Measurements from ENCODE around the gene CDC42EP3. TPM values are rescaled to one million over a fixed set of nuclear protein-coding genes. Genes with fewer than 3 reads are reported as not detected.

CDC42EP3 gene, protein sequence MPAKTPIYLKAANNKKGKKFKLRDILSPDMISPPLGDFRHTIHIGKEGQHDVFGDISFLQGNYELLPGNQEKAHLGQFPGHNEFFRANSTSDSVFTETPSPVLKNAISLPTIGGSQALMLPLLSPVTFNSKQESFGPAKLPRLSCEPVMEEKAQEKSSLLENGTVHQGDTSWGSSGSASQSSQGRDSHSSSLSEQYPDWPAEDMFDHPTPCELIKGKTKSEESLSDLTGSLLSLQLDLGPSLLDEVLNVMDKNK
- polyA plus RNA-seq, result 1 to 10 TPM; 2.0 to 6.0 TPM

DNA sequence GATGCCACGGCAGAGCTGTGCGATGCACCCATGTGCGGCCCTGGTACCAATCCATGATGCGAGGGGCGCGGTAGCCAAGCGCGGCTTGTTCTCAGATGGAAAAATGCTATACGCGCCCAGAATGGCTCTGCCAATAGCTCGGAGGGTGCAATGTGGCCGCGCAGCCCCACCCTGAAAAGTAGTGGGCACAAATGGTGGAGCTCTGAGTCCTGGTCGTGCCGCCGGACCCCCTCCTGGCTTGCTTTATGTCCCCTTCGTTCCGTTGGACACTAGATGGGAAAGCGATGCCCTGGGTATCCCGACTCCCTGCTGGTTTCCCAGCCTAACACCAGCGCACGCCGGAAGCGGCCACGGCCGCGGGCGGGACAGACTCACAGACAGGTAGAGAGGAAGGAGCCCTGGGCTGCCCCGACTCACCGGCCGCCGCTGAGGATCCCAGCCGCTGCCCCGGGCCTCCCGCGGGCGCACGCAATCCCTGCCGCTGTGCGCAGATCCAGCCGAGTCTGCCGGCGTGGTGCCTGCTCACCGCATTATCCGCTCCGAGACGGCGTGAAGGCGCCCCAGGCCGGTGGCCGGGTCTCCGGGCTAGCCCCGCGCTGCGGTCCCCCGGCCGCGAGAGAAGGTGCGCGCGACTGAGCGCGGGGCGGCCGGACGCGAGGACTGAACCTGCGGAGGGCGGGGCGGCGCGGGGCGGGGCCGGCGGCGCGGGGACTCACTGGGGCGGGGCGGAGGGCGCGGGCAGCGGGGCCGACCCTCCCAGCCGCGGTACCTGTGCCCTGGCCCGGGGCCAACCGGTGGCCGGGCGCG, at the start of gene CDC42EP3:
Gene CDC42EP3 (minus strand): TSS at position 634 of the 807 bp plus-strand sequence. CDS start 25,055 bp downstream, outside the sequence.
- WGBS, 2 donors, result 0 to 1% methylated on average over 73 to 90 of the region's 90 CpGs
- Histone ChIP-seq H3K36me3 (ENCODE audit: control insufficient read depth in 2 of 2, insufficient read depth in 2 of 2, low read length in 1 of 2) (no peaks in the 10 kb centered on the region), H3K4me1 (ENCODE audit: control insufficient read depth in 2 of 2, insufficient read depth in 2 of 2, low read length in 1 of 2) (peaks cover 0 to 6% of the 10 kb centered on the region in 2 donors), H3K9me3 (ENCODE audit: control insufficient read depth in 2 of 2, insufficient read depth in 1 of 2, low read depth in 1 of 2, low read length in 1 of 2) (no peaks in the 10 kb centered on the region), H3K27ac (ENCODE audit: low read depth in 2 of 2, low read length in 1 of 2) (peak within 1 kb of the TSS; percentile 79 to 83), H3K4me3 (ENCODE audit: low read depth in 1 of 2, low read length in 2 of 2) (peak within 1 kb of the TSS; percentile 49 to 72), H3K27me3 (ENCODE audit: control insufficient read depth in 1 of 2, insufficient read depth in 2 of 2, low read length in 2 of 2) (no peaks in the 10 kb centered on the region)

DNA sequence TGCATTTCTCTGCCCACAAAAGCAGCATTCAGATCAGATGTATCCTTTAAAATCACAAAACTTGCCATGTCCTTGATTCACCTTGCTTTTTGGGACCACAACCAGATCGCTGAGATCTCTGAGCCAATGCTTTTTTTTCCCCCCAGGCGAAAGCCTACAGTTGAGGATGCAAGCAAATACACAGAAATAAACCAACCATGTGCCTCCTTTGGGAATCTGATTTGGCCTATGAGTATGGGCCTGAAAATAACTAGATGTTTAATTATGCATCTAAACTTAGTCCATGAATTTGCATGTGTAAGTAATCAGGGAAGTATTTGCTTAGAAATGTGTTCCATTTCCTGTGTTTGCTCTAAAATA, 49.7 kb upstream of the CDC42EP3 start:
- WGBS, 2 donors, result 82 to 93% methylated on average over 2 of the region's 2 CpGs
- H3K4me1 ChIP-seq (ENCODE audit: control insufficient read depth in 2 of 2, insufficient read depth in 2 of 2, low read length in 1 of 2), result no peaks in the 10 kb centered on the region
- no peaks in the 10 kb centered on the region for H3K9me3 ChIP-seq (ENCODE audit: control insufficient read depth in 2 of 2, insufficient read depth in 1 of 2, low read depth in 1 of 2, low read length in 1 of 2)
- H3K27me3 ChIP-seq (ENCODE audit: control insufficient read depth in 1 of 2, insufficient read depth in 2 of 2, low read length in 2 of 2), result no peaks in the 10 kb centered on the region
- H3K36me3 ChIP-seq (ENCODE audit: control insufficient read depth in 2 of 2, insufficient read depth in 2 of 2, low read length in 1 of 2), result no peaks in the 10 kb centered on the region
- H3K4me3 ChIP-seq (ENCODE audit: low read depth in 1 of 2, low read length in 2 of 2), result no peak overlapping the region
- no peak overlapping the region for H3K27ac ChIP-seq (ENCODE audit: low read depth in 2 of 2, low read length in 1 of 2)

DNA sequence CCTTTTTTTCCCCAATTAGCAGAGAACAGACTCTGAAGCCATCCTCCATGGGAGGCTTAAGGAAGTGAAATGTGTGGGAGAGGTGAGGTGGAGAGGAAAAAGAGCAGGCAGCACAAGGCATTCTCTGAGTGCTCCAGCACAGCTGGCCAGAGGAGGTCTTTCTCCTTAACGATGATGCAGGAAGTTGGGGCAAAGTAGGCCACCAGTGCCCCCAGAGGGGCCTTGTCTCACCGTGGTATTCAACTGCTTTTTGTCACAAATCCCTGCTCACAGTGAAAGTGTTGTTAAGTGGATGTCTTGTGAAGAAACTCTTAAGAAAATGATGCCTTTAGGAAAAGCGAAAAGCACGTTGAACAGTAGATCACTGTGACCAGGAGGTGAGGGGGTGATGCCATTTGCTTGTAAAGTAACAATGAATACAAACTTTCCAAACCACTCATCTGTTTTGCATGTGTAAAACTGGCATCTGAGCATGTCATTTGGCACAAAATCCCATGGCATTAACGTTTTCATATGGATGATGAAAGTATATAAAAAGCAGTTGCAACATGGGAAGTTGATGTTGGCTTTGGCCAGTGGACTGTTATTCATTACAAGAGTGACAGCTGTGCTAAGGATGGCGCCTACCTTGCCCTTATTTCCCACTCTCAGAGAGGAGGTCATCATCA, 49.2 kb upstream of the CDC42EP3 start:
- H3K4me1 ChIP-seq (ENCODE audit: control insufficient read depth in 2 of 2, insufficient read depth in 2 of 2, low read length in 1 of 2), result no peaks in the 10 kb centered on the region
- H3K27me3 ChIP-seq (ENCODE audit: control insufficient read depth in 1 of 2, insufficient read depth in 2 of 2, low read length in 2 of 2), result no peaks in the 10 kb centered on the region
- no peaks in the 10 kb centered on the region for H3K36me3 ChIP-seq (ENCODE audit: control insufficient read depth in 2 of 2, insufficient read depth in 2 of 2, low read length in 1 of 2)
- no peak overlapping the region for H3K27ac ChIP-seq (ENCODE audit: low read depth in 2 of 2, low read length in 1 of 2)
- no peaks in the 10 kb centered on the region for H3K9me3 ChIP-seq (ENCODE audit: control insufficient read depth in 2 of 2, insufficient read depth in 1 of 2, low read depth in 1 of 2, low read length in 1 of 2)
- 63 to 65% methylated on average over 6 of the region's 6 CpGs for WGBS, 2 donors
- no peak overlapping the region for H3K4me3 ChIP-seq (ENCODE audit: low read depth in 1 of 2, low read length in 2 of 2)

DNA sequence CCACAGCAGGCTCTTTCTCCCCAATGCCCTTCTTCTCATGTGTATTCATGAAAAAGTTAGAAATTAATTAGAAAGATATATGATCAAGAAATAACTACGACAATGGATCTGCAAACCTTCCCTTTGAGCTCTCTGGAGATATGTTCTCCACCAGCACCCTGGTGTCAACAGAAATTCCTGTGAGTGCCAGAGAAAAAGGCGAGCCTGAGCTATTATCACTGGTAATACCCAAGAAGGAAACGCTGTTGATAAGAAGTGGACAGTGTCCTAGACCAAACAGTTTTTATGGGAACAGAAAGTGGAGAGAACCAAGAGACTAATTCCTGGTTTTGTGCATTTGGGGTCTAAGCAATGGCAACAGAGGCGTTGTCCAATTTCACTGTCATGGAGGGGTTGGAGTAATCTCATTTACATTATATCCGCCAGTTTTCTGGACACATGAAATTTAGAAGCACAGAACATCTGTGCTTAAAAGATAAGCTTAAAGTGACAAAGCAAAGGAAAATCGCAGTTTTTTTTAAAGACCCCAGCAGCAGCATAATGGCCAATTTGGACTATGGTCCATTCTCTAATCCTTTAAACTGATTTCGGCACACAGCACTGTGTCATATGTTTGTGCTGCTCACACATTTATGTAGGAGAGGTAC, 47.2 kb upstream of the CDC42EP3 start:
- no peaks in the 10 kb centered on the region for H3K4me1 ChIP-seq (ENCODE audit: control insufficient read depth in 2 of 2, insufficient read depth in 2 of 2, low read length in 1 of 2)
- no peaks in the 10 kb centered on the region for H3K36me3 ChIP-seq (ENCODE audit: control insufficient read depth in 2 of 2, insufficient read depth in 2 of 2, low read length in 1 of 2)
- no peaks in the 10 kb centered on the region for H3K9me3 ChIP-seq (ENCODE audit: control insufficient read depth in 2 of 2, insufficient read depth in 1 of 2, low read depth in 1 of 2, low read length in 1 of 2)
- WGBS, 2 donors, result 84 to 94% methylated on average over 7 of the region's 7 CpGs
- H3K27ac ChIP-seq (ENCODE audit: low read depth in 2 of 2, low read length in 1 of 2), result no peak overlapping the region
- H3K27me3 ChIP-seq (ENCODE audit: control insufficient read depth in 1 of 2, insufficient read depth in 2 of 2, low read length in 2 of 2), result no peaks in the 10 kb centered on the region
- no peak overlapping the region for H3K4me3 ChIP-seq (ENCODE audit: low read depth in 1 of 2, low read length in 2 of 2)

DNA sequence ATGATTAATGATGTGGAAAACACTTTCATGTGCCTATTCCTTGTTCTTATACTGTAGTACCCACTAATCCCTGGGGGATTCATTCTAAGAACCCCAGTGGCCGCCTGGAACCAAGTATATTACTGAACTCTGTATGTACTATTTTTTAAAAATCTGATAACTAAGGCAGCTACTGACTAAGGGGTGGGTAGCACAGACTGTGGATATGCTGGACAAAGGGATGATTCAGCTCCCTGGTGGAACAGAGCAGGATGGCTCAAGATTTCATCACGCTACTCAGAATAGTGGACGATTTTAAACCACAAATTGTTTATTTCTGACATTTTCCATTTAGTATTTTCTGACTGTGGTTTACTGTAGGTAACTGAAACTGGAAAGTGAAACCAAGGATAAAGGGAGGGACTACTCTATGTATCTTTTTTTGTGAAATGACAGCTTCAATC, 41.8 kb upstream of the CDC42EP3 start:
- H3K27me3 ChIP-seq (ENCODE audit: control insufficient read depth in 1 of 2, insufficient read depth in 2 of 2, low read length in 2 of 2), result no peaks in the 10 kb centered on the region
- H3K4me1 ChIP-seq (ENCODE audit: control insufficient read depth in 2 of 2, insufficient read depth in 2 of 2, low read length in 1 of 2), result no peaks in the 10 kb centered on the region
- no peak overlapping the region for H3K4me3 ChIP-seq (ENCODE audit: low read depth in 1 of 2, low read length in 2 of 2)
- H3K27ac ChIP-seq (ENCODE audit: low read depth in 2 of 2, low read length in 1 of 2), result no peak overlapping the region
- no peaks in the 10 kb centered on the region for H3K9me3 ChIP-seq (ENCODE audit: control insufficient read depth in 2 of 2, insufficient read depth in 1 of 2, low read depth in 1 of 2, low read length in 1 of 2)
- no peaks in the 10 kb centered on the region for H3K36me3 ChIP-seq (ENCODE audit: control insufficient read depth in 2 of 2, insufficient read depth in 2 of 2, low read length in 1 of 2)
- WGBS, 2 donors, result 65 to 67% methylated on average over 3 of the region's 3 CpGs

DNA sequence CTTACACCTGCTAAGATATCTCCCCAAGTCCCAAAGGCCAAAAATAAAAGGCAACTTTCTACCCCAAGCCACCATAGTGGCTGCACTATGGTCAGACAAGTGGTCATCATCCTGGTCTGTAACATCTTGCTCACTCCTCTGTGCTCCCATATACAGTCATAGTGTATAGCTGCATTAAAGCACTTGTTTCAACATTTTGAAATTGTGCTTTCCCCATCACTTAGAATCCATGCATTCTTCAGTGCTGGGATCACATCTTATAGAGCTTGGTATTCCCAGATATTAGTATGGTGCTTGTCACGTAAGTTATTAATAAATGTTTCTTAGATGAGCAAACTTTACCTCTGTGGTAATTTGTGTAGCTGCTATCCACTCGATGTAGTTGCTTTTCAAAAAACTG, 40.4 kb upstream of the CDC42EP3 start:
- WGBS, 2 donors, result 88 to 93% methylated on average over 2 of the region's 2 CpGs
- Histone ChIP-seq H3K27me3 (ENCODE audit: control insufficient read depth in 1 of 2, insufficient read depth in 2 of 2, low read length in 2 of 2) (no peaks in the 10 kb centered on the region), H3K27ac (ENCODE audit: low read depth in 2 of 2, low read length in 1 of 2) (no peak overlapping the region), H3K9me3 (ENCODE audit: control insufficient read depth in 2 of 2, insufficient read depth in 1 of 2, low read depth in 1 of 2, low read length in 1 of 2) (no peaks in the 10 kb centered on the region), H3K4me1 (ENCODE audit: control insufficient read depth in 2 of 2, insufficient read depth in 2 of 2, low read length in 1 of 2) (no peaks in the 10 kb centered on the region), H3K36me3 (ENCODE audit: control insufficient read depth in 2 of 2, insufficient read depth in 2 of 2, low read length in 1 of 2) (no peaks in the 10 kb centered on the region), H3K4me3 (ENCODE audit: low read depth in 1 of 2, low read length in 2 of 2) (no peak overlapping the region)

DNA sequence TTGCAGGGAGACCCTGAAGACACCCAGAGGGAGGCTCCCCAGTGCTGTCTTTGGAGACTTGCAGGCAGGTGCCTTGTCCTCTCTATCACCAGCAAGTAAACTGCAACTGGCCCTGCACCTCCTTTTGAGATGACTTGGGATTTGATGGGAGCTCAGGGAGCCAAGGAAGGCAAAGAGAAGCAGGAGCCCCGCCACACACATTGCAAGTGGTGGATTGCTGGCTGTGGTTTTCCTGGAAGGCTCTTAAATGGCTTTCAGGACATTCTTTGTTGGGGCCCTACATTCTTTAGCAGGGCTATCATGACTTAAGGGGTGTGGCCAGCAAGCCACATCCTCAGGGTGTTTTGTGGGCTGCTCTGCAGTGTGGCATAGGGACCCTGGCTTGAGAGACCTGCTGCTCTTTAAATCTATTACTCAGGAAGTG, 39.9 kb upstream of the CDC42EP3 start:
- Histone ChIP-seq H3K27ac (ENCODE audit: low read depth in 2 of 2, low read length in 1 of 2) (no peak overlapping the region), H3K4me3 (ENCODE audit: low read depth in 1 of 2, low read length in 2 of 2) (no peak overlapping the region), H3K9me3 (ENCODE audit: control insufficient read depth in 2 of 2, insufficient read depth in 1 of 2, low read depth in 1 of 2, low read length in 1 of 2) (no peaks in the 10 kb centered on the region), H3K36me3 (ENCODE audit: control insufficient read depth in 2 of 2, insufficient read depth in 2 of 2, low read length in 1 of 2) (no peaks in the 10 kb centered on the region), H3K27me3 (ENCODE audit: control insufficient read depth in 1 of 2, insufficient read depth in 2 of 2, low read length in 2 of 2) (no peaks in the 10 kb centered on the region), H3K4me1 (ENCODE audit: control insufficient read depth in 2 of 2, insufficient read depth in 2 of 2, low read length in 1 of 2) (no peaks in the 10 kb centered on the region)
- 63 to 78% methylated on average over 1 of the region's 1 CpG for WGBS, 2 donors

DNA sequence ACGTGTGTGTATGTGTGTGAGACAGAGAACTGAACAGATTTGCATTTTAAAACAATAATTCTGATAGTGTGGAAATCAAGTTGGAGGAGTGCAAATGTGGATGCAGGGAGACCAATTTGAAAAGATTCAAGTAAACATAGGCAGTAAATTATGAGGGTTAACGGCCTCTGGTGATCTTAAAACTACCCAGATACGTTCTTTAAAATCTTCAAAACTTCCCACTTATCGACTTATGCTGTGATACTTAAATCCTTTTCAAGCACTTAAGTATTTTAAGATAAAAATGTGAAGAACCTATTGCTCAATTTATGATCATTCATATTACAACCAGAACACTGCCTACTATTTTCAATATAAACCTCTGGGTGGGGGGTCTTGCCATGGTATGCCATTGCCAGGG, 37.7 kb upstream of the CDC42EP3 start:
- WGBS, 2 donors, result 71 to 89% methylated on average over 4 of the region's 4 CpGs
- Histone ChIP-seq H3K4me3 (ENCODE audit: low read depth in 1 of 2, low read length in 2 of 2) (no peak overlapping the region), H3K27ac (ENCODE audit: low read depth in 2 of 2, low read length in 1 of 2) (no peak overlapping the region), H3K4me1 (ENCODE audit: control insufficient read depth in 2 of 2, insufficient read depth in 2 of 2, low read length in 1 of 2) (no peaks in the 10 kb centered on the region), H3K27me3 (ENCODE audit: control insufficient read depth in 1 of 2, insufficient read depth in 2 of 2, low read length in 2 of 2) (no peaks in the 10 kb centered on the region), H3K36me3 (ENCODE audit: control insufficient read depth in 2 of 2, insufficient read depth in 2 of 2, low read length in 1 of 2) (no peaks in the 10 kb centered on the region), H3K9me3 (ENCODE audit: control insufficient read depth in 2 of 2, insufficient read depth in 1 of 2, low read depth in 1 of 2, low read length in 1 of 2) (no peaks in the 10 kb centered on the region)

DNA sequence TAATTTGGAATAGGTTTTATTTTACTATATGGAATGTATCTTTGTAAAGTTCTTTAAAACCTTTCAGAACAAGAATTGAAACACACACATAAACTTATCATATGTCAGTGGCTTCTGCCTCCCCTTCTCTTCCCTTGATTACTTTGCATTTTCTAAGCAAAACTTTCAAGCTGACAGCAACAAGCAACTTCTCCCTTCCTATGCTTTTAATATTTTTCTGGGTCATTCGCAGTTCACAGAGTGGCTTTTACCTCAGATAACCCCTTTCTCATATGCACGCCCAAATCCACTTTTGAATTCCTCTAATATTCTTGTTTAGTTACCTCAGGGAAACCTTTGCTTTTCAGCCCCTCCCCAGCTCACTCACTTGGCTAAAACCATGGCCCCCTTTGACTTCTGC, 36.7 kb upstream of the CDC42EP3 start:
- WGBS, 2 donors, result 57 to 72% methylated on average over 2 of the region's 2 CpGs
- no peaks in the 10 kb centered on the region for H3K27me3 ChIP-seq (ENCODE audit: control insufficient read depth in 1 of 2, insufficient read depth in 2 of 2, low read length in 2 of 2)
- no peaks in the 10 kb centered on the region for H3K4me1 ChIP-seq (ENCODE audit: control insufficient read depth in 2 of 2, insufficient read depth in 2 of 2, low read length in 1 of 2)

More for the DNA sequence above, 36.7 kb upstream of the CDC42EP3 start:
- H3K36me3 ChIP-seq (ENCODE audit: control insufficient read depth in 2 of 2, insufficient read depth in 2 of 2, low read length in 1 of 2), result no peaks in the 10 kb centered on the region
- no peak overlapping the region for H3K27ac ChIP-seq (ENCODE audit: low read depth in 2 of 2, low read length in 1 of 2)
- no peaks in the 10 kb centered on the region for H3K9me3 ChIP-seq (ENCODE audit: control insufficient read depth in 2 of 2, insufficient read depth in 1 of 2, low read depth in 1 of 2, low read length in 1 of 2)
- H3K4me3 ChIP-seq (ENCODE audit: low read depth in 1 of 2, low read length in 2 of 2), result no peak overlapping the region

All from esophagus (tissue), 2 donors.